HepG2 (cell line): ENCODE results near the gene PLA2G4D. TPM values are rescaled to one million over a fixed set of nuclear protein-coding genes. Genes with fewer than 3 reads are reported as not detected.

Experiments used
- ATAC-seq: fragments of 200-7000 bp; cut with Tn5 transposase; 3 replicates; pipeline ENCODE4 v1.9.1; 2020; ENCODE audit warnings: mild to moderate bottlenecking, moderate library complexity
- BruUV-seq: library from RNA; stranded (reverse); fragments of 400-500 nt; replicated peaks from 2 replicates; lab custom pipeline; 2021; lab: Mats Ljungman, UMichigan
- CTCF ChIA-PET: fragments of 300-600 bp; formaldehyde crosslinking; extraction: SDS; loops from one replicate; lab custom pipeline; 2021; ENCODE audit warnings: low total read pairs, inconsistent platforms, low intra/inter-chr PET ratio; lab: Yijun Ruan, JAX
- POLR2A ChIA-PET: fragments of 350-600 bp; sonication (Branson Sonifier 250); formaldehyde crosslinking; loops from one replicate; lab custom pipeline; 2020; ENCODE audit warnings: antibody characterized with exemption, inconsistent platforms; lab: Yijun Ruan, JAX
- DNase-seq: peaks from one replicate; pipeline ENCODE4 v3.0.0-alpha.2; 2015; ENCODE audit warnings: low spot score
- FAIRE-seq: peaks from 3 replicates; lab custom pipeline; 2011; peaks lifted over from hg19 to GRCh38; lab: Jason Lieb, UNC
- H2AFZ ChIP-seq: one replicate; pipeline ENCODE4 v1.6.1; 2011; ENCODE audit warnings: low read length, inconsistent platforms
- H3K27ac ChIP-seq: fragments of 300-600 bp; 3 replicates; pipeline ENCODE4 v1.8.0; 2011; ENCODE audit warnings: mixed run types, mild to moderate bottlenecking, mixed read lengths, low read length, inconsistent platforms; ENCODE audit not compliant: insufficient read depth; ENCODE audit errors: extremely low read length
- H3K27me3 ChIP-seq, 2 experiments: fragments of 200-600 bp in 1 of 2; 2 replicates in 1 of 2; 3 replicates in 1 of 2; pipeline versions ENCODE4 v1.6.0 to v1.8.0; 2011; ENCODE audit warnings: low read length in 2 of 2, mild to moderate bottlenecking in 2 of 2, moderate library complexity in 2 of 2, inconsistent platforms in 1 of 2; ENCODE audit not compliant: insufficient read depth in 2 of 2, control insufficient read depth in 1 of 2
- H3K36me3 ChIP-seq, 2 experiments: fragments of 200-600 bp in 1 of 2; replicated peaks in 1 of 2; 2 replicates in 1 of 2; 3 replicates in 1 of 2; pipeline versions ENCODE4 v1.5.1 to v1.8.0; 2011; ENCODE audit warnings: low read length in 2 of 2, inconsistent platforms in 1 of 2; ENCODE audit not compliant: insufficient read depth in 2 of 2, control insufficient read depth in 1 of 2
- H3K4me1 ChIP-seq: 2 replicates; pipeline ENCODE4 v1.5.1; 2012; ENCODE audit warnings: low read length, inconsistent platforms; ENCODE audit not compliant: insufficient read depth
- H3K4me2 ChIP-seq: 2 replicates; pipeline ENCODE4 v1.6.0; 2011; ENCODE audit warnings: low read depth, low read length, inconsistent platforms
- H3K4me3 ChIP-seq, 3 experiments: fragments of 200-600 bp in 1 of 3; sonication (generic), shearing (Covaris generic) in 1 of 3; replicated peaks in 1 of 3; 2 replicates each; pipeline ENCODE4 v1.5.1; 2011 to 2016; ENCODE audit warnings: low read length in 3 of 3, inconsistent platforms in 2 of 3, low read depth in 2 of 3, mild to moderate bottlenecking in 2 of 3, control low read depth in 1 of 3, mixed read lengths in 1 of 3; ENCODE audit not compliant: insufficient read depth in 1 of 3
- H3K79me2 ChIP-seq: one replicate; pipeline ENCODE4 v1.6.1; 2011; ENCODE audit warnings: low read length, inconsistent platforms; ENCODE audit not compliant: insufficient read depth
- H3K9ac ChIP-seq: 2 replicates; pipeline ENCODE4 v1.6.0; 2011; ENCODE audit warnings: mild to moderate bottlenecking, low read depth, low read length, inconsistent platforms; ENCODE audit not compliant: insufficient read depth
- H3K9me3 ChIP-seq: 2 replicates; pipeline ENCODE4 v1.5.1; 2012; ENCODE audit warnings: mild to moderate bottlenecking, low read length
- H4K20me1 ChIP-seq: 2 replicates; pipeline ENCODE4 v1.6.0; 2011; ENCODE audit warnings: inconsistent platforms, mild to moderate bottlenecking, low read length, moderate library complexity; ENCODE audit not compliant: insufficient read depth
- CEBPB ChIP-seq: IDR thresholded peaks from 2 replicates; pipeline ENCODE4 v1.6.1; 2011; ENCODE audit warnings: low read depth, low read length, improper control_type of control experiment, borderline replicate concordance
- MBD4 ChIP-seq: IDR thresholded peaks from 2 replicates; pipeline ENCODE4 v1.6.1; 2012; ENCODE audit warnings: low read length, inconsistent platforms, borderline replicate concordance
- MLLT10 ChIP-seq: sonication (generic); formaldehyde crosslinking; IDR thresholded peaks from 2 replicates; pipeline ENCODE4 v1.4.0; 2020; ENCODE audit warnings: missing genetic modification reagents
- MTF1 ChIP-seq: sonication (generic); formaldehyde crosslinking; IDR thresholded peaks from 2 replicates; pipeline ENCODE4 v1.5.0; 2020; ENCODE audit warnings: missing genetic modification reagents
- NFE2L2 ChIP-seq: fragments of 150-350 bp; IDR thresholded peaks from 2 replicates; pipeline ENCODE4 v1.6.1; 2014; ENCODE audit warnings: low read length
- SRY ChIP-seq: sonication (generic); formaldehyde crosslinking; IDR thresholded peaks from 2 replicates; pipeline ENCODE4 v1.8.0; 2022; ENCODE audit warnings: mild to moderate bottlenecking, missing genetic modification reagents
- ZNF331 ChIP-seq: sonication (generic); formaldehyde crosslinking; IDR thresholded peaks from 2 replicates; pipeline ENCODE4 v1.4.0; 2020; ENCODE audit warnings: missing genetic modification reagents
- WGBS: methylation state at CpG from one replicate; pipeline ENCODE4 v1.1.6; 2017; ENCODE audit warnings: low lambda C conversion rate; 5-methylcytosine and 5-hydroxymethylcytosine counted together
- in situ Hi-C: cut with HindIII; loops from 2 replicates; pipeline ENCODE4 v1.10.0; 2017; ENCODE audit warnings: low pct_unique_long_range_greater_than_20kb; ENCODE audit not compliant: extremely low pct_ligation_motif_present
- intact Hi-C: fragments of 100-400 bp; cut with micrococcal nuclease; formaldehyde crosslinking; loops from one replicate; pipeline ENCODE4 v1.10.0; 2022; ENCODE audit not compliant: unreplicated experiment
- polyA plus RNA-seq, 8 experiments: library from polyadenylated mRNA; depleted of rRNA in 3 of 8; stranded (reverse) in 7 of 8; unstranded in 1 of 8; fragments of >200 nt; fragmentation: Illumina TruSeq in 4 of 8; extraction: Trizol in 4 of 8; gene quantifications; 2 replicates each; pipeline versions ENCODE4 v1.2.1 to v1.2.3, GENCODE V29; 2011 to 2016; ENCODE audit warnings: low read depth in 4 of 8, missing spikeins in 1 of 8, mixed read lengths in 1 of 8; ENCODE audit not compliant: insufficient read depth in 1 of 8
- total RNA-seq, 5 experiments: library from RNA; depleted of rRNA; stranded (reverse); fragments of >200 nt; fragmentation: Illumina TruSeq; extraction: Trizol; gene quantifications; 2 replicates each; pipeline ENCODE4 v1.2.3, GENCODE V29; 2016; ENCODE audit warnings: low read depth in 1 of 5
- TF ChIP-seq, protein P1 (sequence below): sonication (generic); formaldehyde crosslinking; IDR thresholded peaks from 2 replicates; pipeline ENCODE4 v1.5.0; 2020; ENCODE audit warnings: missing genetic modification reagents
- TF ChIP-seq, protein P2 (sequence below): IDR thresholded peaks from 2 replicates; pipeline ENCODE4 v1.6.1; 2012; ENCODE audit warnings: low read length, improper control_type of control experiment

The PLA2G4D gene
- total and polyA plus RNA-seq, 2 of the 13 experiments (the other 11 are each of a cell fraction or from before 2014, with no cell fraction given), result 0.04 to 0.21 TPM

DNA sequence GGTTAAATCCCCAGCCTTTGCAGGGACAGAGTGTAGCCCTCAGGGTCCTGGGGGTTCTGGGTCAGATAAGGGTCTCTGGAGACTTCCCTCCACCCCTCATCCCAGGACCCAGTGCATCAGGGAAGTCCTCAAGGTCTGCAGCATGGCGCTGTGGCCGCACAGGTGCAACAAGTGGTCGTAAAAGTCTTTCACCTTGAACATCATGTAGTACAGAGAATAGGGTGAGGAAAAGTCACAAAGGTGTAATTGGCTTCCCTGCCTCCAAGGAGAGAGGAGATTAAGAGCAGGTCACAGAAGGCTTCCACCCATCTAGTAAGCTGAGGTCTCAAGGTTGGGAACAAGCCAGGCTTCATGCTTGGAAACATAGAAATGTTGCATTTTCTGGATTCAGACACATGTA lies 29.2 kb upstream of the PLA2G4D start:
- no peaks in the 10 kb centered on the region for H3K9me3 ChIP-seq
- no peaks in the 10 kb centered on the region for H3K79me2 ChIP-seq
- ChIA-PET POLR2A (no interaction called here), CTCF (no interaction called here)
- in situ Hi-C loops (no loop called here), intact Hi-C loops (no loop called here)
- TF ChIP-seq MBD4, result no peak
- FAIRE-seq, result no peak
- no peak overlapping the region for H3K4me2 ChIP-seq
- no peak overlapping the region for H2AFZ ChIP-seq
- no peak overlapping the region for H3K9ac ChIP-seq
- no peak overlapping the region for H3K27ac ChIP-seq
- no peak for ATAC-seq
- H3K4me1 ChIP-seq, result peaks cover 11% of the 10 kb centered on the region
- peaks cover 2 to 19% of the 10 kb centered on the region in 2 experiments; a peak in 3 of 5 replicates for H3K27me3 ChIP-seq
- H3K4me3 ChIP-seq, result no peak overlapping the region
- 48% methylated on average over 3 of the region's 3 CpGs for WGBS
- no peaks in the 10 kb centered on the region for H4K20me1 ChIP-seq
- no peaks in the 10 kb centered on the region for H3K36me3 ChIP-seq
- no TSS peak for BruUV-seq
- no peak for DNase-seq

DNA sequence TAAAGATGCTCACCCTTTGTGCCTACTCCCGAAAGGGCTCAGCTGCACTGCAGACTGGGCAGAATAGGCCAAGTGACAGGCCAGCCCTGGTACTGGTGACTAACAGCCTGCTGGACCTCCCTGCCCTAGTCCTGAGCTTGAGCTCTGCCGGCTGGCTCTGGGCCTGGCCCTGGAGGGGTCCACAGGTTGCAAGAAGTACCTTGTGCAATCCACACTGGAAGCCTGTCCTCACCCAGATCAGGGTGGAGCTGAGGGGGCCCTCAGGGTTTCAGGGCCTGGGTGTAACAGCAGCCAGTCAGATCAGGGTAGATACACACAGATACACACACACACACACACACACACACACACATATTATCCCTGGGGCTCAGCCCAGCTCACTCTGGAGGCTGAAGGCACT lies 27.3 kb upstream of the PLA2G4D start:
- FAIRE-seq (no peak), DNase-seq (no peak), ATAC-seq (peak; percentile 66)
- ChIA-PET POLR2A (no interaction called here), CTCF (no interaction called here)
- no peaks in the 10 kb centered on the region for H4K20me1 ChIP-seq
- H3K9ac ChIP-seq, result no peak overlapping the region
- no CpG with 5 or more reads among the region's 2 CpGs for WGBS
- H3K27me3 ChIP-seq, result peaks cover 2 to 19% of the 10 kb centered on the region in 2 experiments; a peak in 3 of 5 replicates
- no peak overlapping the region for H3K4me3 ChIP-seq
- peaks cover 13% of the 10 kb centered on the region for H3K4me1 ChIP-seq
- no peak overlapping the region for H3K4me2 ChIP-seq
- H2AFZ ChIP-seq, result no peak overlapping the region
- TF ChIP-seq ZNF331 (CRISPR knock-in tag) (0 out of 2 replicates have a peak, but pooled peaks have one; percentile 13), MTF1 (CRISPR knock-in tag) (no peak), NFE2L2 (no peak), SRY (CRISPR knock-in tag) (no peak), CEBPB (peak; percentile 42; the same call in 1 of the 2 replicates), MLLT10 (CRISPR knock-in tag) (no peak)
- TF ChIP-seq, protein P1, sequence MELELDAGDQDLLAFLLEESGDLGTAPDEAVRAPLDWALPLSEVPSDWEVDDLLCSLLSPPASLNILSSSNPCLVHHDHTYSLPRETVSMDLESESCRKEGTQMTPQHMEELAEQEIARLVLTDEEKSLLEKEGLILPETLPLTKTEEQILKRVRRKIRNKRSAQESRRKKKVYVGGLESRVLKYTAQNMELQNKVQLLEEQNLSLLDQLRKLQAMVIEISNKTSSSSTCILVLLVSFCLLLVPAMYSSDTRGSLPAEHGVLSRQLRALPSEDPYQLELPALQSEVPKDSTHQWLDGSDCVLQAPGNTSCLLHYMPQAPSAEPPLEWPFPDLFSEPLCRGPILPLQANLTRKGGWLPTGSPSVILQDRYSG (CRISPR knock-in tag), result no peak
- TF ChIP-seq, protein P2, sequence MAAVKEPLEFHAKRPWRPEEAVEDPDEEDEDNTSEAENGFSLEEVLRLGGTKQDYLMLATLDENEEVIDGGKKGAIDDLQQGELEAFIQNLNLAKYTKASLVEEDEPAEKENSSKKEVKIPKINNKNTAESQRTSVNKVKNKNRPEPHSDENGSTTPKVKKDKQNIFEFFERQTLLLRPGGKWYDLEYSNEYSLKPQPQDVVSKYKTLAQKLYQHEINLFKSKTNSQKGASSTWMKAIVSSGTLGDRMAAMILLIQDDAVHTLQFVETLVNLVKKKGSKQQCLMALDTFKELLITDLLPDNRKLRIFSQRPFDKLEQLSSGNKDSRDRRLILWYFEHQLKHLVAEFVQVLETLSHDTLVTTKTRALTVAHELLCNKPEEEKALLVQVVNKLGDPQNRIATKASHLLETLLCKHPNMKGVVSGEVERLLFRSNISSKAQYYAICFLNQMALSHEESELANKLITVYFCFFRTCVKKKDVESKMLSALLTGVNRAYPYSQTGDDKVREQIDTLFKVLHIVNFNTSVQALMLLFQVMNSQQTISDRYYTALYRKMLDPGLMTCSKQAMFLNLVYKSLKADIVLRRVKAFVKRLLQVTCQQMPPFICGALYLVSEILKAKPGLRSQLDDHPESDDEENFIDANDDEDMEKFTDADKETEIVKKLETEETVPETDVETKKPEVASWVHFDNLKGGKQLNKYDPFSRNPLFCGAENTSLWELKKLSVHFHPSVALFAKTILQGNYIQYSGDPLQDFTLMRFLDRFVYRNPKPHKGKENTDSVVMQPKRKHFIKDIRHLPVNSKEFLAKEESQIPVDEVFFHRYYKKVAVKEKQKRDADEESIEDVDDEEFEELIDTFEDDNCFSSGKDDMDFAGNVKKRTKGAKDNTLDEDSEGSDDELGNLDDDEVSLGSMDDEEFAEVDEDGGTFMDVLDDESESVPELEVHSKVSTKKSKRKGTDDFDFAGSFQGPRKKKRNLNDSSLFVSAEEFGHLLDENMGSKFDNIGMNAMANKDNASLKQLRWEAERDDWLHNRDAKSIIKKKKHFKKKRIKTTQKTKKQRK, result no peak
- no peaks in the 10 kb centered on the region for H3K9me3 ChIP-seq
- H3K79me2 ChIP-seq, result no peaks in the 10 kb centered on the region
- H3K27ac ChIP-seq, result no peak overlapping the region
- intact Hi-C loops, result no loop called here
- no peaks in the 10 kb centered on the region for H3K36me3 ChIP-seq
- in situ Hi-C loops, result no loop called here
- no TSS peak for BruUV-seq
